HFF-Myc (cell line): ENCODE results near the gene RPL10.

Experiments
- DNase-seq: peaks from one replicate; pipeline ENCODE4 v3.0.0-alpha.2; 2011; ENCODE audit warnings: low read depth; ENCODE audit errors: extremely low read depth
- H3K4me3 ChIP-seq: replicated peaks from 2 replicates; pipeline ENCODE4 v1.5.1; 2011; ENCODE audit warnings: low read depth, mild to moderate bottlenecking, control low read depth, low read length
- TF ChIP-seq, protein P1 (sequence below): IDR thresholded peaks from 2 replicates; pipeline ENCODE4 v1.5.1; 2012; ENCODE audit warnings: mild to moderate bottlenecking, low read depth, low read length, control low read depth; ENCODE audit errors: missing control alignments

Gene RPL10

DNA sequence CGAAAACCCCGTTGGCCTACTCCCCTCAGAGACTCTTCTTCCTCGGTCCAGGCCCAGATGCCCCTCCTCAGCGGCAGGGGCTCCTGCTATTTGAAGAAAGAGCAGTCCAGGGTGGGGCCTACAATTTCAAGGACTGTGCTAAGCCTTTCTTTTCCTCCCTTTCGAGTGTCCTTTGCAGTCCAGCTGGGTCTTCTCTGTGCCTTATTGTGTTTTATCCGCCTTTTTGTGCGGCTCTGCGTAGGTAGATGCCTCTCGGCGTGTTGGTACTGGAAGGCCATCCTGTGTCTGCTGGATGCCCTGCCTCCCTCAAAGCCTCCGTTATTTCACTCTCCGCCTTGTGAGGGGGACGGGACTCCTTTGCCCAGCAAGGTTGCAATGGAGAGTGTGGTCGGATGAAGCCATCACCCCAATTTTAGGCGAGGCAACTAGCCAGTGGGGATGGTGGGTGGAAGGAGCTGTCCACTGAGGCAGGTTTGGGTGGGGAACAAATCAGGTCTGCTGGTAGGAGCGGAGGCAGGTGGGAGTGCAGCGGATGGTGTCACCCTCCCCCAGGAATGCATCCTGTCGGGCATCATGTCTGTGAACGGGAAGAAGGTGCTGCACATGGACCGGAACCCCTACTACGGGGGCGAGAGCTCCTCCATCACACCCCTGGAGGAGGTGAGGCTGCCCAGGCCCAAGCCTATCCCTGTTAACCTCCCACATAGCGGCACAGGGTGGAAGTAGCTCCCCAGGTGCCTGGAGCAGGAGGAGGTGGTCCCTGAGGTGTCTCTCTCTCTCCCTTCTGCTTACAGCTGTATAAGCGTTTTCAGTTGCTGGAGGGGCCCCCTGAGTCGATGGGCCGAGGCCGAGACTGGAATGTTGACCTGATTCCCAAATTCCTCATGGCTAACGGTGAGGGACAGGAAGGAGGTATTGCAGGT is 40.1 kb downstream of the RPL10 start:
- TF ChIP-seq, protein P1, sequence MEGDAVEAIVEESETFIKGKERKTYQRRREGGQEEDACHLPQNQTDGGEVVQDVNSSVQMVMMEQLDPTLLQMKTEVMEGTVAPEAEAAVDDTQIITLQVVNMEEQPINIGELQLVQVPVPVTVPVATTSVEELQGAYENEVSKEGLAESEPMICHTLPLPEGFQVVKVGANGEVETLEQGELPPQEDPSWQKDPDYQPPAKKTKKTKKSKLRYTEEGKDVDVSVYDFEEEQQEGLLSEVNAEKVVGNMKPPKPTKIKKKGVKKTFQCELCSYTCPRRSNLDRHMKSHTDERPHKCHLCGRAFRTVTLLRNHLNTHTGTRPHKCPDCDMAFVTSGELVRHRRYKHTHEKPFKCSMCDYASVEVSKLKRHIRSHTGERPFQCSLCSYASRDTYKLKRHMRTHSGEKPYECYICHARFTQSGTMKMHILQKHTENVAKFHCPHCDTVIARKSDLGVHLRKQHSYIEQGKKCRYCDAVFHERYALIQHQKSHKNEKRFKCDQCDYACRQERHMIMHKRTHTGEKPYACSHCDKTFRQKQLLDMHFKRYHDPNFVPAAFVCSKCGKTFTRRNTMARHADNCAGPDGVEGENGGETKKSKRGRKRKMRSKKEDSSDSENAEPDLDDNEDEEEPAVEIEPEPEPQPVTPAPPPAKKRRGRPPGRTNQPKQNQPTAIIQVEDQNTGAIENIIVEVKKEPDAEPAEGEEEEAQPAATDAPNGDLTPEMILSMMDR, result no peak
- no peak for DNase-seq
- H3K4me3 ChIP-seq, result peak overlapping the region; percentile 50

GRCh38 chrX:154439841-154440240 is 41.7 kb downstream of the RPL10 start:
- no peak overlapping the region for H3K4me3 ChIP-seq
- TF ChIP-seq, protein P1, result no peak
- no peak for DNase-seq

DNA sequence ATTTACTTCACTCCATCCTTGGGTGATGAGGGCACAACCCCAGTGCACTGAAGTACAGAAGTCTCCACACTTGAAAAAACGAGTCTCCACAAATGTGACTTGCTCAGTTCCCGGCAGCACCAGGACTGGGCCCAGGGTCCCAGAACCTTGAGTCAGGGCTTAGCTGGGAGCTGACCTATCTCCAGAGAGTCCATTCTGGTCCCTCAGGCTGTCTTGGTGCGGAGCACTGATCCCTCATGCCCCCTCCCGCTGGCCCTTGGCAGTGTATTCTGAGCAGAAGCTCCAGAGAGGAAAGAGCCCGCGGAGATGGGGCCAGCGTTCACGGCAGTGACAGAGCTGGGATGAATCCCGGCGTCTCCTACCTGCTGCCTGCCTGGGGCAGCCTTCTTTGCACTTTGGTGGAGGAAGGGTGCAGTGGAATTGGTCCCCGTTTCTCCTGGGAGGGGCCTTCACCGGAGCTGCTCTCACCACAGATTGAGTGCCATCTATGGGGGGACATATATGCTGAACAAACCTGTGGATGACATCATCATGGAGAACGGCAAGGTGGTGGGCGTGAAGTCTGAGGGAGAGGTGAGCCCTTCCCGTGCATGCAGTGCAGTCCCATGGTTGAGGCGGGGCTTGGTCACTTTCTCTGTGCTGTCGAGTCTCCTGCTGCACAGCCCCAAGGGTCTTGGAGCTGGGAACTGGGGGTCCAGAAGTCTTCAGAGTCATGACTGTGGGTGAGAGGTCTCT is 42.6 kb downstream of the RPL10 start:
- no peak overlapping the region for H3K4me3 ChIP-seq
- TF ChIP-seq, protein P1, result no peak
- DNase-seq, result no peak

DNA sequence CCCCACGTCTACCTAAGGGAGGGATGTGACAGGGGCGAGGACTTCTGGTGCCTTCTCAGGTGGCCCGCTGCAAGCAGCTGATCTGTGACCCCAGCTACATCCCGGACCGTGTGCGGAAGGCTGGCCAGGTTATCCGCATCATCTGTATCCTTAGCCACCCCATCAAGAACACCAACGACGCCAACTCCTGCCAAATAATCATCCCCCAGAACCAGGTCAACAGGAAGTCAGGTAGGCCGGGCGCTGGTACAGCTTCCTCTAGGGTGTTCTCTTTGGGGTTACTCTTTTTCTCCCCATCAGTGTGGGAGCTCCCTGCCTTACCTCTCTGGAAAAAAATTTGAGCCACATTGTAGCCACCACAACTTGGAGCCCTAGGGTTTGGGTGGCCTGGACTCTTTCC is 43.4 kb downstream of the RPL10 start:
- TF ChIP-seq, protein P1, result no peak
- DNase-seq, result no peak
- no peak overlapping the region for H3K4me3 ChIP-seq

DNA sequence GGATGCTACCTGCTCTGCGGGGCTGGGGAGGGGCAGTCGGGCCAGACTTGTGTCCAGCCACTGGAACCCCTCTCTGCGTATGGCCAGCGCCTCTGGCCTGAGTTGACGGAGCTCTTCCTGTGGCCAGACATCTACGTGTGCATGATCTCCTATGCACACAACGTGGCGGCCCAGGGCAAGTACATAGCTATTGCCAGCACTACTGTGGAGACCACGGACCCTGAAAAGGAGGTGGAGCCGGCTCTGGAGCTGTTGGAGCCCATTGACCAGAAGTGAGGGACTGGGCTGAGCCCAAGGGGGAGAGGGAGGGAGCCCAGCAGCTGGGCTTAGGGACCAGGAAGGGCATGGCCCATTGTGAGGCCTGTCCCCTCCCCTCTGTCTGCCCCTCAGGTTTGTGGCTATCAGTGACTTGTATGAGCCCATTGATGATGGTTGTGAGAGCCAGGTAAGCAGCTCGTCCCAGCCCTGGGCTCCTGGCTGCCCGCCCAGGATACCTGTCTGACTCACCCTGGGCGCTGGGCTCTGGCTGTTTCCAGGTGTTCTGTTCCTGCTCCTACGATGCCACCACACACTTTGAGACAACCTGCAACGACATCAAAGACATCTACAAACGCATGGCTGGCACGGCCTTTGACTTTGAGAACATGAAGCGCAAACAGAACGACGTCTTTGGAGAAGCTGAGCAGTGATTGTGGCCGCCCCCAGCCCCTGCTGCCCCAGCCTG is 44.0 kb downstream of the RPL10 start:
- TF ChIP-seq, protein P1, result no peak
- H3K4me3 ChIP-seq, result no peak overlapping the region
- no peak for DNase-seq

- TF ChIP-seq, protein P1, result no peak
- H3K4me3 ChIP-seq, result 0 out of 2 replicates have a peak overlapping the region, but pooled peaks have one; percentile 17
- DNase-seq, result no peak
Measured at GRCh38 chrX:154443479-154443910, 45.3 kb downstream of the RPL10 start.
